ENCODE results near the gene GRP.

Gene GRP

DNA sequence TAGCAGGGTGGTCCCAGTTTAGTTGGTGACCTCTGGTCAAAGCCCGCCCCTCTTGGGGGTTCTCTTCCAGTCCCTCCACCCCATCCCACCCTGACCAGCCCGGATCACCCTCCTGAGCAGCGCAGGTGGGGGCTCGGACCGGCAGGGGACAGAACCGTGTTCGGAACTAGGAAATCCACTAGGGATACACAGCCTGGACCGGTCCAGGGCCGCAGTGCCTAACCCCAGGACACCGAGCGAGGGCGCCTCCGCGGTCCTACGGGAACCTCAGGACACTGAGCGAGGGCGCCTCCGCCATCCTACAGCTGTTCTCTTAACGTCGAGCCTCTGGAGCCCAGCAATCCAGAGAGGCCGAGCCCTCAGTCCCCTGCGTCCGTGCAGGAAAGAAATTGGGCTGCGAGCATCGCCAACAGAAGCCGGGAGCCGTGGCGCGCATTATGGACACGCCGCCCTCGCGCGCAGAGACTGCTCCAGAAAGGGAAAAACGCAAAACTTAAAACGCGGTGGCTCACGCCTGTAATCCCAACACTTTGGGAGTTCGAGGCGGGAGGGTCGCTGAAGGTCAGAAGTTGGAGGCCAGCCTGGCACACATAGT is 44.8 kb downstream of the GRP start:
- no peak overlapping the region for H3K27ac ChIP-seq
- TF ChIP-seq CTCF (conservative IDR thresholded peaks at IDR 0.05) = no peak

DNA sequence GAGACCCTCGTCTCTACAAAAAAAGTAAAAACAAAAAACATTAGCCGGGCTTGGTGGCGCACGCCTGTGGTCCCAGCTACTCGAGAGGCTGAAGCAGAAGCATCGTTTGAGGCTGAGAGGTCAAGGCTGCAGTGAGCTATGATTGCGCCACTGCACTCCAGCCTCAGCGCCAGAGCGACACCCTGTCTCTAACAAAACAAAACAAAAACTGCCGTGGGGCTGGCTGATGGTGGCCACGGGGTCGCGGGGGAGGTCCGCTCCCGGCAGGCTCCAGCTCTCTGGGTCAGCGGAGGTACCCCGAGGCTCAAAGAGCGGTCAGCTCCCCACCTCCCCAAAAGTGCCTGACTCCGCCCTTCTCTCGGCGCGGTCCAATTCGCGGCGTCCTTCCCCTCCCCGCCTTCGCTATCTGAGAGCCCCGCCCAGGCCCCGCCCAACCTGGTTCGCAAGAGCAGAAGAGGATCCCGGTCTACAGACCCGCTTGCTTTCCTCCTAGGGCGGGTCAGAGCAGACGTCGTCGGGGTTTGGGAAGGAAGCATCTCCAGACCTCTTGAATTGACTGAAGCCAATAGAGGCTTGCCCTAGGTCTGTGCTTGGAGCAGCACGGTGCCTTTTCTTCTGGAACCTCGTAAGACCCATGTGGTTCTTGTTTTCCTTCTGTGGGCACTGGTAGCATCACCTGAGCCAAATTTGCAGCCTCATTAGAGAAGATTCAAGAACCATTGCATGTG is 45.5 kb downstream of the GRP start:
- no peak overlapping the region for H3K27ac ChIP-seq
- no peak for TF ChIP-seq CTCF (conservative IDR thresholded peaks at IDR 0.05)

GRCh38 chr18:59265974-59266369 is 46.0 kb downstream of the GRP start:
- H3K27ac ChIP-seq = no peak overlapping the region
- no peak for TF ChIP-seq CTCF (conservative IDR thresholded peaks at IDR 0.05)

DNA sequence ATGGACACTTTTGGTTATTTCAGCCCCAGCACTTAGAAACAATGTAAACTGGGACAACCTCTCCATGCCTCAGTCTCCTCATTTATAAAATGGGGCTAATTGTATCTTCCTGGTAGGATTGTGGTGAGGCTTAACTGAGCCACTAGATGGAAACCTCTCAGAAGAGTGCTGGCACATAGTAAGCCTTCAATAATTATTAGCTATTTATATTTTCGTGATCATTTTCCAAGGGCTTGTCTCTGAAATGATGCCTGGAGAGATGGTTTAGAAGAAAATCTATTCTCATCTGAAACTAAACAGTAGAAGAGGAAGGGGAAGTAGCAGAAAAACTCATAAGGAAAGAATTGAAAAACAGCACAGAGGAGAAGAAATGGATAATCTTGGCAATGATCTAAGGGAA is 46.5 kb downstream of the GRP start:
- TF ChIP-seq CTCF (conservative IDR thresholded peaks at IDR 0.05) = no peak
- no peak overlapping the region for H3K27ac ChIP-seq

DNA sequence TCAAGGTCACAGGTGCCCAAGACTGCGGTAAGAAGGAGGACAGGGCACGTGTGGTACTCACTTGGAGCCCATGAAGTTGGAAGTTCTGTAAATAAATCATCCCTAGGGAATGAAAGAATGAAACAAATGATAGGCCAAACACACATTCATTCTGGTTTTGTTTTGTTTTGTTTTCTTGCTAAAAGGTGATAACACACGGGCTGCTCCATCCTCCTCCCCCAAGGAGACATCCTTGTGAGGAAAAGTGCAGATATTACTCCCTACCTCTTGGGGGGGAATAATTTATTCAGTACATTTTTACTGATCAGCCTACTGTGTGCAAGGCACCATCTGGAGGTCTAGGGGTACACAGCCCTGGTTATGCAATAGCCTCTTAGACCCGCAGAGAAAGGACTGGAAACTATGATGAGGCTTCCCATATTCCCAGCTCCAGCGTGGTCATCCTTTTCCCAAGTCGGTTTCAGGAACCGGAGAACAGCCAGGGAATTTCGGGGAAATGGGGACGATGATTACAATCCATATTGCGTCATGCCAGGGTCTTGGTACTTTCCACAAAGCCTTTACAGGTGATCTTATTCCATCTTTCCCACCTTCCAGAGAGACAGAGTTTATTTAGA is 47.0 kb downstream of the GRP start:
- TF ChIP-seq CTCF (conservative IDR thresholded peaks at IDR 0.05) = no peak
- H3K27ac ChIP-seq = no peak overlapping the region

DNA sequence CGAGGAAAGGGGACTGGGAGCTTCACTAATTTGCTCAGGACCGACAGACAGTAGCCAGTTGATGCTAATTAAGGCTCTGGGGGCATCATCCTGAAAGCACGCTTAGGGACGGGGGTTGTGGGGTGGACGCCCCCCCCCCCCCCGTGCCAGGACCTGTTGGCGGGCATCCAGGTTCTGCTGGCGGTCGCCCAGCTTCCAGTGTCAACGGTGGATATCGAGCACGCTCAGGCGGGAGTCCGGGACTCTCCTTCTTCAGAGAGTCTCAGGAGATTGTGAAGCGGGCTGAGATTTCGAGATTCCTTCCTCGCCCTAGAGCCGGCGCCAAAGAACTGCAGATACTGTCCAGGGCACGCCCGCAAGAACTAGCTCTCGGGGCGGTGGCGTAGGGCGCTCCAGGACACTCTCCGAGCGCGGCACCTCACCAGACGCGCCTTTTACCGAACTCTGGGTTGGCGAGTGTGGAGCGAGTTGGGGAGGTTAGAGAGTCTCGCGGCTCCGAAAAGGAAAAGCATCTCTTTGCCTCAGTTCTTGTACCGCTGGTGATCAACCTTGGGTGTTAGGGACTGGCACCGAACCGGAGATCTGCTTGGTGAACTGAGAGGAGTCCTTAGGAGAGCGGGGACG is 47.7 kb downstream of the GRP start:
- H3K27ac ChIP-seq = no peak overlapping the region
- TF ChIP-seq CTCF (conservative IDR thresholded peaks at IDR 0.05) = no peak

DNA sequence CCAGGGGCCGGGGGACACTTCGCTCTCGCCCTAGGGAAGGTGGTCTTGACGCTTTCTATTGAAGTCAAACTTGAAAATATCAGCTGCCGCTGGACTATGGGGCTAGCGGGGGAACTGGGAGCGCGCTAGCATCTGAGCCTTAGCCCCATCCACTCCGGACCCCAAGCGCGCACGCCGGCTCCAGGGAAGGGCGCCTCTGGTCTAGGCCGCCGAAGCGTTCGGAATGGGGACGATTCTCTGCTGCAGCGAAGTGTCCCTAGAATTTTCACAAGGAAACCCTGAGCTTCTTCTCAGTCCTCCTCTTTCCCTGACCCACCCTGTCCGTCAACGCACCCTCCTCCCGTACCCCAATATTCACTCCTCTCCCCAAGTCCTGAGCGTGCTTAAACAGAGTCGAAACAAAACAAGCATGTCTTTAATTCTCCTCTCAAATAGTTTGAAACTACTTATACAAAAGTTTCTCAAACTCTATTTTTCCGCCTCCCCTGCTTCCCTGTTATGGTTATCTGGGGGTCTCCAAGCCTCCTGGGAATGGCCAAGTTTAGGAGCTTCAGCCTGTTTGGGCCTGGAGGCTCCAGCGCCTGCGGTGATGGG is 48.3 kb downstream of the GRP start:
- no peak for TF ChIP-seq CTCF (conservative IDR thresholded peaks at IDR 0.05)
- no peak overlapping the region for H3K27ac ChIP-seq

Data from VCaP (cell line).